Activated T-cell treated with anti-CD3 and anti-CD28 coated beads, Interleukin-2, amount 50 U/mL, for 48 hours (primary cell): ENCODE measurements around the gene TRIM44.
"Not testable (repeated sequence)": the region's sequence is repeated elsewhere in the genome, so short reads cannot be mapped to it uniquely, and the experiment has no call there.

Experiments used
- DNase-seq, 2 experiments: peaks; one replicate each; pipeline ENCODE4 v3.0.0-alpha.2; 2020

Gene TRIM44

GRCh38 chr11:35761899-35762298 is 99.3 kb downstream of the TRIM44 start:
- DNase-seq = no peak

- DNase-seq = no peak
Measured at GRCh38 chr11:35763301-35763700, 100.7 kb downstream of the TRIM44 start.

DNA sequence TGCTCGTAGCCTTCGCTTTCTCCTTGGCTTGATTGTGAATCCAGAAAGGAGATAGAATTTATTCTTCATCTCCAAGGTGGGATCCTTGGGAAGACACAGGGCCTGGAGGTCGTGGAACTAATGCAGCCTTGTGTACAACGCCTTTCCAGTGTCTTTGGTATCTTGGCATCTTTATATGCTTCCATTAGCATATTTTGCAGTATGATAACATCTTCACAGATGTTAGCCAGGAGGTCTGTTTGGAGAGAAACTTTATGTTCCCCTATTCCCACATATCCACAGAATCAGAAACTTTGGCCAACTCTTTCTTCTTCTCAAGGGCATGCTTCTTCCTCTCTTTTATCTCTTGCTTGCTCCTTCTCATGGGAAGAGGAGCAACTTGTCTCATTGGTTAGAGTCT is 101.2 kb downstream of the TRIM44 start:
- no peak for DNase-seq

- DNase-seq = no peak
Measured at GRCh38 chr11:35764417-35764816, 101.8 kb downstream of the TRIM44 start.

- no peak for DNase-seq
Measured at GRCh38 chr11:35765211-35765610, 102.6 kb downstream of the TRIM44 start.

- DNase-seq = no peak
Measured at GRCh38 chr11:35766651-35767050, 104.1 kb downstream of the TRIM44 start.

DNA sequence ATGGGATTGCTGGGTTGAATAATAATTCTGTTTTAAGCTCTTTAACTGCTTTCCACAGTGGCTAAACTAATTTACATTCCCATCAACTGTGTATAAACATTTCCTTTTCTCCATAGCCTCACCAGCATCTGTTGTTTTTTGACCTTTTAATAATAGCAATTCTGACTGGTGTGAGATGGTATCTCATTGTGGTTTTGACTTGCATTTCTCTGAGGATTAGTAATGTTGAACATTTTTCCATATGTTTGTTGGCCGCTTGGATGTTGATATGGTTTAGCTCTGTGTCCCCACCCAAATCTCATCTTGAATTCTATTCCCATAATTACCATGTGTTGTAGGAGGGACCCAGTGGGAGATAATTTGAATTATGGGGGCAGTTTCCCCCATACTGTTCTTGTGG is 107.8 kb downstream of the TRIM44 start:
- not testable (repeated sequence) for DNase-seq

DNA sequence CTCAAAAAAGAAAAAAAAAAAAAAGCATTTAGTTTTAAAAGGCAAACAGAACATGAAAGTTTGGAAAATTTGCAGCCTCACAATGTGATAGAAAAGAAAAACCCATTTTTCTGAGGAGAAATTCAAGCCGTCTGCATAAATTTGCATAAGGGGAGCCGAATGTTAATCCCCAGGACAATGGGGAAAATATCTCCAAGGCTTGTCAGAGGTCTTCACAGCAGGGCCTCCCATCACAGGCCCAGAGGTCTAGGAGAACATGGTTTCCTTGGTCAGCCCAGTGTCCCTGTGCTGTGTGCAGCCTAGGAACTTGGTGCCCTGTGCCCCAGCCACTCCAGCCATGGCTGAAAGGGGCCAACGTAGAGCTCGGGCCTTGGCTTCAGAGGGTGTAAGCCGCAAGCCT is 109.1 kb downstream of the TRIM44 start:
- DNase-seq = no peak

GRCh38 chr11:35777241-35777640 is 114.7 kb downstream of the TRIM44 start:
- not testable (repeated sequence) for DNase-seq

GRCh38 chr11:35778943-35779342 is 116.4 kb downstream of the TRIM44 start:
- not testable (repeated sequence) for DNase-seq

GRCh38 chr11:35779409-35779808 is 116.8 kb downstream of the TRIM44 start:
- no peak for DNase-seq

DNA sequence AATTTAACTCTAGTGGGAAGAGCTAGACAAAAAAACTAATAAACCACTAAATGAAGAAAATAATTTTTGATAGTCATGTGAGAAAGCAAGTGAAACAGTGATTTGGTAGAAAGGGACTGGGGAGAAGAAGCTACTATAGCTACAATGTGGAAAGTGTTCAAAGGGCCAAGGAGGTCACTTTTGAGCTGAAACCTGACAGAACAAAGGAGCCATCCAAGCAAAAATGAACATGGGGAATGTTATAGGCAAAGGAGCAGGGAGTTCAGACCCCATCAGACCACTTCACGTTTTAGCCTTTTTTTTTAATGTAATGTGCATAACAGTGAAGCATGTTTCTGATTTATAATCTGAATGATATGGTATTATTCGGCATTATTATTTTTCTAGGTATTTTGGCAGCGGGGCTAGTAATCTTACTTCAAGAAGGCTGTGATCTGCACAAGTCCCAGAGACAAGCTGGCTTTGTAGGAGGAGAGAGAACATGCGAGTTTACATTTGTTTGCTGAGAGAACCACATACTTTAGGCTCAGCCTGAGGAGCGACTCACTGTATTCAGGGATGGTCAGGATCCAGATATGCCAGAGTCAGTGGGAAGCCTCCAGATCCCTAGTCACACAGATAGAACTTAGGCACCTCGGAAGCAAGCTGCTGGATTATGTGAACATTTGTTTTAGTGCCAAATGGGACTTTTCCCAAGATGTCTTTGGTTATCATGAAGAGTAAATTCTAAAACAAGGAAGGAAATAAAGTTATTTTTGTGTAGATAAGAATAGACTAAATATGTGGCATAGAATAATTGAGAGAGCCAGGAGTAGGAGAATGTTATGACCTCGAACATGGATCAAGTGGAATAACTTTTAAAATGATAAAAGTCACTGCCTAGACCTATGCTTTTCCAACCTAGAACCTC is 118.6 kb downstream of the TRIM44 start:
- DNase-seq = no peak

GRCh38 chr11:35781861-35782470 is 119.4 kb downstream of the TRIM44 start:
- DNase-seq = no peak

- no peak for DNase-seq
Measured at GRCh38 chr11:35783809-35784208, 121.2 kb downstream of the TRIM44 start.

GRCh38 chr11:35784699-35785098 is 122.1 kb downstream of the TRIM44 start:
- no peak for DNase-seq

DNA sequence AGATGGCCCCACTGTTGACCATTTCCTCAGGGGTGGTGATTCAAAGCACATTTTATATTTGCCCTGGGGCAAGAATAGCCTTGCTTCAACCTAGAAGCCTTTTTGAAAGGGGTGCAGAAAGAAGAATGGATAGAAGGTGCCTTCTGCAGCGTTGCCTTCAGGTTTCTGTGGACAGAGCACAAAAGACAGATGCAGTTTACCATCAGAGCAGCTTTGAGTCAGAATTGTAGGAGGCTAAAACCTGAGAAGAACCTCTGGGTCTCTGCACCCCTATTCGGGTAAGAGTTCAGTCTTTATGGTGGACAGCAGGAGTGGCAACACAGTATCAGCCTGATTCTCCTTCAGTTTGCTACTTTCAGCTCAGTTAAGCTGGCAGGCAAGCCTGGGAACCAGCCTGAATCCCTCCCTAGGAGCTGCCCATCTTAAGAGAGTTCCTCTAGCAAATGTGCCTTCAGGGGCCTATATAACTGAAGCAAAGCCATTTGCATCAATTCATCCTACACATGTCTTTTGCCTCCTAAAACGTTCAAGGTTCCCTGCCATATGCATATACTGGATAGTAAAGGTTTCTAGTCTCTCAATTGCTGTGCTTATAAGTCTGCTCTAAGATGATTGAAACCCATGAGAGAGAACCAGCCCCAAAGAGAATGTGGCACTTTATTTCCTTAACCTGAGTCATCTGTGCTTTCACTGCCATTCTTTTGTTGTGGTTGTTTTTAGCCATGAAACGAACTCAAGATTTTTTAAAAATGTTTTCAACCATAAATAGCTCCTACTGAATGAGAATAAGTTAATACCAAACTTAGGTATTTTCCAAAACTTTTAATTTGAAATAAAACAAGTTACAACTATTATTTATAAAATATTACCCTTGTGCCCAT is 123.0 kb downstream of the TRIM44 start:
- DNase-seq = no peak

DNA sequence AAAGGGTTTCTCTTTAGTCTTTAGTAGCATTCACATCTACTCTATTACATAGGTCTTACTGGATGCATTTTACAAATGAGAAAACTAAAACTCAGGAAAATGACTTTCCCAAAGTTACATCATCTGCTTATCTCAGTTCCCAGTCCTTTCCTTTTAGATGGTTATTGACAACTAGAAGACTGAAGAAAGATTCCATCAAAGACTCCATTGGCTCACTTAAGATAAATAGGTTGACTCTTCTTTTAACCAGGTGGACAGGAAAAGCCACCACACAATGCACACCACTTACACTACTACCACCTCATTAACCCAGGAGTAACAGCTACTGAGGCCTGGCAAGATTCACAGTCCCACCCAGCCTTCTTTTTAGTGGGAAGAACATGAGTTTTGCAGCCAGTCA is 123.6 kb downstream of the TRIM44 start:
- DNase-seq = no peak

GRCh38 chr11:35787013-35787504 is 124.5 kb downstream of the TRIM44 start:
- DNase-seq = no peak

- no peak for DNase-seq
Measured at GRCh38 chr11:35787626-35788025, 125.1 kb downstream of the TRIM44 start.

DNA sequence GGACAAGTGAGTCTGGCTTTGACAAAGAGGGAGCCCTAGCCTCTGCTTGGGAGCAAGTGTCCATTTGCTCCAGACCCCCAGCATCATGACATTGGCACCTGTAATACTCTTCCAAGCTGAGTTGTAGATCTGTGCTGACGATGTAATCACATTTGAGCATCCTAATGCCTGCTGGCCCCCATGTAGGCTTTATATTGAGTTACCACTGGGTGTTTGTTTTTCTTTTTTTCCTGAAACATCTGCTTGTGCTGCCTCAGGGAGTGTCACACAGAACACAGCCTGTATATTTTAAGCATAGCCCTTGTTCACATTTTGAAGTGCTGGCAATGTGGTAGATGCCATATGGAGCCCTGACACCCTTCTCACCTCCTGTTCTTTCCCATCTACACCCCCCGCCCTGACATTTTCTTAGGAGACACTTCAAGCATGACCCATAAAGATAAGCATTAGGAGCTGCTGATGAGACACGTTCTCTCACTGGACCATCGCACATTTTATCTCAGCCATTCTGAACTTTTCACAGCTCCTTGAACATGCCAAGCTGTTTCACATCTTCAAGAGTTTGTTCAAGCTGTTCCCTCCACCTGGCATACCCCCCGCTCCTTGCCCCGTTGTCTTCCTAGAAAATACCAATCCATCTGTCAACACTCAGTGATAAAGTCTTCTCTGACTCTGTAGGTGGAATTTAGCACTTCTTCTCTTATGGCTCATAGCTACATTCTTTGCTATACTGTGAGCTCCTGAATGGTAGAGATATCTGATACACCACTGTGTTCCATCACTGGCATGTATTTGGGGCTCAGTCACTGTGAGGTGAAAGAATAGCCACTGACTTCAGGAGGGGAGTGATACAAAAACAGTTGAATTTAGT is 128.7 kb downstream of the TRIM44 start:
- DNase-seq = no peak

GRCh38 chr11:35792148-35792845 is 129.7 kb downstream of the TRIM44 start:
- DNase-seq = no peak

GRCh38 chr11:35792846-35793192 is 130.2 kb downstream of the TRIM44 start:
- DNase-seq = no peak
